H7 (cell line): ENCODE data around the gene SLC25A41. TPM values are rescaled to one million over a fixed set of nuclear protein-coding genes. Genes with fewer than 3 reads are reported as not detected.
A peak's percentile ranks its signal among the peaks of the same experiment; 100 is the strongest.

Experiments used
- DNase-seq: peaks from one replicate; pipeline ENCODE4 v3.0.0; 2012
- H3K27me3 ChIP-seq: 2 replicates; pipeline ENCODE4 v1.6.0; 2011; ENCODE audit warnings: mild to moderate bottlenecking, low read length; ENCODE audit not compliant: control insufficient read depth, insufficient read depth
- H3K36me3 ChIP-seq: replicated peaks from 2 replicates; pipeline ENCODE4 v1.5.1; 2011; ENCODE audit warnings: low read length; ENCODE audit not compliant: control insufficient read depth, insufficient read depth
- H3K4me3 ChIP-seq: 2 replicates; pipeline ENCODE4 v1.5.1; 2011; ENCODE audit warnings: low read depth, mild to moderate bottlenecking, control low read depth, low read length, moderate library complexity; ENCODE audit not compliant: insufficient read depth
- total RNA-seq: library from RNA; depleted of rRNA; stranded (reverse); fragments of >200 nt; shearing (Covaris generic); gene quantifications from 2 replicates; pipeline ENCODE4 v1.2.3, GENCODE V29; 2014; rRNA removed

Gene SLC25A41
- total RNA-seq, result 0.11 and 1.2 TPM in 2 replicates

- Histone ChIP-seq H3K4me3 (no peak within 1 kb of the TSS), H3K36me3 (no peaks in the 10 kb centered on the region), H3K27me3 (peaks cover 8% of the 10 kb centered on the region; the same call in 1 of the 2 replicates)
- no peak for DNase-seq
These were observed at the start of gene SLC25A41 for GRCh38 chr19:6433663-6434062. TSS of gene SLC25A41 (minus strand) at chr19:6433763. CDS start at chr19:6433693, 70 bp downstream.

GRCh38 chr19:6483235-6483634 is 49.7 kb upstream of the SLC25A41 start:
- Histone ChIP-seq H3K4me3 (no peak overlapping the region), H3K27me3 (peaks cover 1% of the 10 kb centered on the region; the same call in 1 of the 2 replicates), H3K36me3 (no peaks in the 10 kb centered on the region)
- no peak for DNase-seq

GRCh38 chr19:6482343-6482686 is 48.8 kb upstream of the SLC25A41 start:
- H3K36me3 ChIP-seq, result no peaks in the 10 kb centered on the region
- DNase-seq, result no peak
- H3K4me3 ChIP-seq, result no peak overlapping the region
- H3K27me3 ChIP-seq, result peaks cover 1% of the 10 kb centered on the region; the same call in 1 of the 2 replicates

- no peak within 1 kb of the TSS for H3K4me3 ChIP-seq
- peaks cover 6% of the 10 kb centered on the region; the same call in 1 of the 2 replicates for H3K27me3 ChIP-seq
- peak; percentile 81 for DNase-seq
- H3K36me3 ChIP-seq, result no peaks in the 10 kb centered on the region
These were observed 48.2 kb upstream of the SLC25A41 start, which contains the start of gene DENND1C for GRCh38 chr19:6481541-6482342. TSS of gene DENND1C (minus strand) at chr19:6481787. CDS start at chr19:6481695, 92 bp downstream.

GRCh38 chr19:6480848-6481415 is 47.4 kb upstream of the SLC25A41 start:
- no peak overlapping the region for H3K4me3 ChIP-seq
- peaks cover 6% of the 10 kb centered on the region; the same call in 1 of the 2 replicates for H3K27me3 ChIP-seq
- no peaks in the 10 kb centered on the region for H3K36me3 ChIP-seq
- peak; percentile 19 for DNase-seq

GRCh38 chr19:6479836-6480398 is 46.4 kb upstream of the SLC25A41 start:
- no peaks in the 10 kb centered on the region for H3K36me3 ChIP-seq
- H3K4me3 ChIP-seq, result no peak overlapping the region
- H3K27me3 ChIP-seq, result peaks cover 16% of the 10 kb centered on the region
- DNase-seq, result peak; percentile 45

GRCh38 chr19:6478815-6479214 is 45.3 kb upstream of the SLC25A41 start:
- H3K27me3 ChIP-seq, result peaks cover 22% of the 10 kb centered on the region
- peak; percentile 39 for DNase-seq
- no peaks in the 10 kb centered on the region for H3K36me3 ChIP-seq
- no peak overlapping the region for H3K4me3 ChIP-seq

GRCh38 chr19:6476896-6477431 is 43.4 kb upstream of the SLC25A41 start:
- Histone ChIP-seq H3K27me3 (peaks cover 22% of the 10 kb centered on the region), H3K36me3 (no peaks in the 10 kb centered on the region), H3K4me3 (peak overlapping the region; percentile 56)
- peak; percentile 76 for DNase-seq

- no peaks in the 10 kb centered on the region for H3K36me3 ChIP-seq
- DNase-seq, result peak; percentile 100
- H3K4me3 ChIP-seq, result peak overlapping the region; percentile 70
- H3K27me3 ChIP-seq, result peaks cover 22% of the 10 kb centered on the region
These were observed 42.8 kb upstream of the SLC25A41 start for GRCh38 chr19:6476155-6476895.

GRCh38 chr19:6475321-6476108 is 42.0 kb upstream of the SLC25A41 start:
- DNase-seq, result peak; percentile 88
- Histone ChIP-seq H3K4me3 (peak overlapping the region; percentile 70), H3K27me3 (peaks cover 22% of the 10 kb centered on the region), H3K36me3 (no peaks in the 10 kb centered on the region)

- DNase-seq, result no peak
- Histone ChIP-seq H3K4me3 (no peak overlapping the region), H3K36me3 (no peaks in the 10 kb centered on the region), H3K27me3 (peaks cover 20% of the 10 kb centered on the region)
These were observed 40.1 kb upstream of the SLC25A41 start for GRCh38 chr19:6473647-6474046.

- no peak for DNase-seq
- peaks cover 20% of the 10 kb centered on the region for H3K27me3 ChIP-seq
- peaks cover 3% of the 10 kb centered on the region; the same call in 1 of the 2 replicates for H3K36me3 ChIP-seq
- no peak overlapping the region for H3K4me3 ChIP-seq
These were observed 39.1 kb upstream of the SLC25A41 start for GRCh38 chr19:6472713-6473112.

- Histone ChIP-seq H3K27me3 (peaks cover 16% of the 10 kb centered on the region), H3K4me3 (no peak overlapping the region), H3K36me3 (peaks cover 4% of the 10 kb centered on the region)
- peak; percentile 47 for DNase-seq
These were observed 37.5 kb upstream of the SLC25A41 start for GRCh38 chr19:6471076-6471475.
